Rectal smooth muscle tissue (tissue), 1 donor: ENCODE measurements around the gene HCN4.
A peak's percentile ranks its signal among the peaks of the same experiment; 100 is the strongest.
"Not testable (repeated sequence)": the region's sequence is repeated elsewhere in the genome, so short reads cannot be mapped to it uniquely, and the experiment has no call there.

Source experiments
- H3K27ac ChIP-seq: one replicate; pipeline ENCODE4 v1.7.0; 2013; ENCODE audit warnings: low read depth, low read length, inconsistent platforms
- H3K27me3 ChIP-seq: one replicate; pipeline ENCODE4 v1.7.0; 2013; ENCODE audit warnings: low read length; ENCODE audit not compliant: control insufficient read depth, insufficient read depth
- H3K36me3 ChIP-seq: one replicate; pipeline ENCODE4 v1.7.0; 2013; ENCODE audit warnings: low read length; ENCODE audit not compliant: control insufficient read depth, insufficient read depth
- H3K4me1 ChIP-seq: one replicate; pipeline ENCODE4 v1.7.0; 2013; ENCODE audit warnings: low read length; ENCODE audit not compliant: control insufficient read depth, insufficient read depth
- H3K4me3 ChIP-seq: one replicate; pipeline ENCODE4 v1.7.0; 2013; ENCODE audit warnings: low read length
- H3K9ac ChIP-seq: one replicate; pipeline ENCODE4 v1.7.0; 2013; ENCODE audit warnings: low read length

Gene HCN4

DNA sequence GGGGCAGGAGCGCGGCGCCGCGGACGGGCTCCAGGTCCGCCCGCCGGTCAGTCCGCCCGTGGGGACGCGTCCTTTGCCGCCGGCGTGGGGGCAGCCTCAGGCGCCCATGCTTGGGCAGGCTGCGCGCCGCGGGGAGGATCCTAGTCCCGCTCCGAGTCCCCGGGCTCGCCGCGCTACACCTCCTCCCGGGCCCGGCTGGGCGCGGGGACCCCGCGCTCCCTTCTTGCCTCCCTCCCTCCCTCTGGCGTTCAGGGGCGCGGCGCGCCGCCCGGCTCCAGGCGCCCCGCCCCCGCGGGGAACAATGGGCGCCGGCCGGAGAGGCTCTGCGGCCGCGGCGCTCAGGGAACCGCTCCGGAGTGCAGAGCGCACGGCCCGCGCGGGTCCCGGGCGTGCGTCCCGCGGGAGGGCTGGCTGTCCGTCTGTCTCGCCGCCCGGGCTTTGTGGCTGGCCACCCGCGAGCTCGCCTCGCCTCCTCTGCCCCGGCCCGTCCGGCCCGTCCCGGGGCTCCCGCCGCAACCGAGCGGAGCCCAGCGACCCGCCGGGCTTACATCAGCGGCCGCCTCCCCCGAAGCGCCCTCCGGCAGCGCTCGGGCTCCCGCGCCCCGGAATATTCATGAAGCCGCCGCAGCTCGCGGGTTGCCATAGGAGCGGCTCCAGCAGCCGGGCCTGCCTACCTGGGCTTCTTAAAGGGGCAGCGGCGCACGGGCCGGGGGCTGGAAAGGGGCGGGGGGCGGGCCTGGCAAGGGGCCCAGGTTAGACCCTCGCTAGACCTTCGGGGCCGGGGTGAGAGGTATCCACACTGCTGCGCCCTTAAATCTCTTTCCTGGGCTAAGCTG lies at the start of gene HCN4:
HCN4 (minus strand) TSS at position 658 of the 836 bp plus-strand sequence. CDS start 688 bp downstream, outside the sequence.
- H3K9ac ChIP-seq: no peak within 1 kb of the TSS
- peaks cover 25% of the 10 kb centered on the region for H3K27me3 ChIP-seq
- no peak within 1 kb of the TSS for H3K27ac ChIP-seq
- no peaks in the 10 kb centered on the region for H3K36me3 ChIP-seq
- peak within 1 kb of the TSS; percentile 21 for H3K4me3 ChIP-seq
- no peaks in the 10 kb centered on the region for H3K4me1 ChIP-seq

DNA sequence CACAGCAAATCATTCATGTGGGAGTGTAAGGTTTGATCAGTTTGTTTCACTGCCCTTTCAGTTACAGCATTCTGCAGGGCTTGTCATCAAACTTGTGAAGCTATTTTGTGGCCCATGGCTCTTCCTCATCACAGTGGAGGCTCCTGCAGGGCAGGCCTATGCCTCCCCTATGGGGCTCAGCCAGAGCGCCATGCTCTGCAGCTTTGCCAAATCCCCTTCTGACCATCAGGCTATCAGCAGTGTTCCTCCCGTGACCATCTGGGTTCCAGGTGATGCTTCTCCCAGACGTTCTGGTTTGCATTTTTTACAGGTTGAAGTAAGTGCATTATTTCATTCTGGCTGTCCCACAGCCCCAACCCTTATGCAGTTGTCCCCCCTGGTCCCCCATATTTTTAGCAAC lies 46.1 kb upstream of the HCN4 start:
- Histone ChIP-seq H3K4me1 (no peaks in the 10 kb centered on the region), H3K27me3 (no peaks in the 10 kb centered on the region), H3K27ac (no peak overlapping the region), H3K9ac (no peak overlapping the region), H3K36me3 (no peaks in the 10 kb centered on the region), H3K4me3 (no peak overlapping the region)

DNA sequence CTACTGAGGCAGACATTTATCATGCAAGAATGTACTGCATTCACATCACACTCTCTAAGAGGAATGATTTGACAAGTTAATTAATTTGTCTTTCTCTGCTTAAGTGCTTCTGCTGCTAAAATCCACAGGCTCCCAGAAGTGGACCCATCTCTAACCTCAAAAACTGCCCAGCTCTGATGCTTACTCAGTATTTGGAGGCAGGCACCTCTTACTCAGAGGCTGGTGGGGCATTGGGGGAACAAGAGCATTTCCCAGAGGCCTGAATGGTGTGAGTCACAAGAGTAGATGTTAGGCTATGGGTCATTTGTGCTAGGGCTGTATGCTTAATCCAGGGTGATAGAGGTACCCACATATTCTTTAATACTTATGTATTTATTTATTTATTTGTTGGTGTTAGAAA lies 34.4 kb upstream of the HCN4 start:
- no peaks in the 10 kb centered on the region for H3K27me3 ChIP-seq
- no peak overlapping the region for H3K9ac ChIP-seq
- H3K36me3 ChIP-seq: no peaks in the 10 kb centered on the region
- no peak overlapping the region for H3K4me3 ChIP-seq
- no peak overlapping the region for H3K27ac ChIP-seq
- no peaks in the 10 kb centered on the region for H3K4me1 ChIP-seq

DNA sequence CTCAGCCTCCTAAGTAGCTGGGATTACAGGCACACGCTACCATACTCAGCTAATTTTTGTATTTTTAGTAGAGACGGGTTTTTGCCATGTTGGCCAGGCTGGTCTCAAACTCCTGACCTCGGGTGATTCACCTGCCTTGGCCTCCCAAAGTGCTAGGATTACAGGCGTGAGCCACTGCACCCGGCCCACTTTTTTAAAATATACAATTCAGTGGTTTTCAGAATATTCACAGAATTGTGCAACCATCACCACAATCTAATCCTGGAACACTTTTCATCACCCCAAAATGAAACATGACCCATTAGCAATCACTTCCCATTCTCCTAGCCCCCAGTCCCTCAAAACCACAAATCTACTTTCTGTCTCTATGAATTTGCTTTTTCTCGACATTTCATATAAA lies 31.5 kb upstream of the HCN4 start:
- H3K9ac ChIP-seq, H3K4me1 ChIP-seq, H3K36me3 ChIP-seq, H3K27ac ChIP-seq, H3K27me3 ChIP-seq, H3K4me3 ChIP-seq: not testable (repeated sequence)

DNA sequence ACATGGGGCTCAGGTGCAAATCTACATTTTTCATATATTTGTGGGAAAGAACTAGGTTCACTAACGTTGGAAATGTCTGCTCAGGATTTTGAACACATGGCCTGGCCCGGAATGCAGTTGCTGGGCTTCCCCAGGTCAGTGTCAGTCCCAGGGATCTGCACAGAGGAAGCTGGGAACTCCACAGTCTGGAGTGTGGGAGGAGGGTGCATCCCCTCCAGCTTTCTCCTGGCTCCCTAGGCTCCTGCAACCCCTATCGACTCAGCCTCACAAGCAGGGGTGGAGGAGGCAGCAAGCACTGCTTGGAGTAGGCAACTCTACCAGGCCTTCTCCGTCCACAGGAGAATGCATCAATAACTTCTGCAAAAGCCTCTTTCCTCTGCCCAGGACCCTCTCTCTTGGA lies 30.1 kb upstream of the HCN4 start:
- H3K4me1 ChIP-seq: no peaks in the 10 kb centered on the region
- H3K9ac ChIP-seq: no peak overlapping the region
- H3K27me3 ChIP-seq: peaks cover 3% of the 10 kb centered on the region
- no peak overlapping the region for H3K4me3 ChIP-seq
- H3K27ac ChIP-seq: no peak overlapping the region
- H3K36me3 ChIP-seq: no peaks in the 10 kb centered on the region

DNA sequence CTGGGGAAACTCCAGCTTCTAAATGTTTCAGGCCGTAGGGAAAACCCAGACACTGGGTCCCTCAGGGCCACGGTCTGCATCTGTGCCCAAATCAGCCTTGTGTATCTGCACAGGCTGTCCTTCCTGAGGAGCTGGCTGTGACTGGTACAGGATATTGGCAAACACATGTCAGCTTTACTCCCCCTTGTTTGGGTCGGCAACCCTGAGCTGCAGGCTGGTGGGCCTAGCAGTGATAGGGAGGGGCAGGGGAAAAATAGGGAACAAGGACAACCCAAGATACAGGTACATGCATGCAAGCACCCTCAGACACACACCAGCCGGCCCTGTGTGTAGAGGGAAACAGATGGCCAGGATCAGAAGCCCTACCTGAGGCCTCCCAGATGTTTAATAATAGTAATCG lies 28.7 kb upstream of the HCN4 start:
- Histone ChIP-seq H3K27ac (no peak overlapping the region), H3K4me3 (no peak overlapping the region), H3K9ac (no peak overlapping the region), H3K36me3 (no peaks in the 10 kb centered on the region), H3K27me3 (peaks cover 4% of the 10 kb centered on the region), H3K4me1 (no peaks in the 10 kb centered on the region)

DNA sequence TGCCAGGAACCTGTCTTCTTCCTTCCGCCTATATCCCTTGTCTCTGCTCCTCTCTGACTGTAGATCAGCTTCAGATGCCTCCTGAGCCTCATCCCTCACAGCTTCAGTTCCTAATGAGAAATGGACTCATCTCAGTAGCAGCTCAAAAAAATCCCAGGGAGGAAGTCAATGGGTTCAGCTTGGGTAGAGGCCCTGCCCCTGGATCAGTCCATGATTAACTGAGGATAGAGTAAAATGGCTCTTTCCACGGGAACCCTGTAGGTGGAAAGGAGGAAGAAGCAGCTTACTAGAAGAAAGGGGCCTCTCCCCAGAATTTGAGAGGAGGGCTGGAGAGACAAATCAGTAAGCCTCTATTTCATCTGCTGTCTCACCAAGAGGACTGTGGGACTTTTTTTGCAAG lies 26.9 kb upstream of the HCN4 start:
- peaks cover 7% of the 10 kb centered on the region for H3K27me3 ChIP-seq
- no peaks in the 10 kb centered on the region for H3K36me3 ChIP-seq
- no peaks in the 10 kb centered on the region for H3K4me1 ChIP-seq
- no peak overlapping the region for H3K4me3 ChIP-seq
- no peak overlapping the region for H3K9ac ChIP-seq
- H3K27ac ChIP-seq: no peak overlapping the region

DNA sequence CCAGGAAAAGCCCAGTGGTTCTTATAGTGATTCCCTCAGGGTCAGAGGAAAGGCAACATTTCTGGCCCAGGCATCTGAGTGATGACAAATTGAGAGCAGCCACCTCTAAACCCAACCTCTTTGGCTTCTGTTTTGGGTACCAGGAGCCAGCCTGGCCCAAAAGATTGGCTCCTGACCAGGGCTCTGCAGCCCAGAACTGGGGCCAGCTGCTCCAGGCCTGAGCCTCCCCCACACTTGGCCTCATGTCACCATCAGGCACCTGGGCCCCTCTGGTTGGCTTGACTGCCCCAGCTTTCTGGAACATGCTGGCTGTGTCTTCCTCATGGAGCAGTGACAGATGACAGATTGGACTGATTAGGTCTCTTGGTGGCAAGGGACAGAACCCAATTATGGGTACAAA lies 26.0 kb upstream of the HCN4 start:
- H3K27me3 ChIP-seq: peaks cover 7% of the 10 kb centered on the region
- no peak overlapping the region for H3K27ac ChIP-seq
- no peak overlapping the region for H3K4me3 ChIP-seq
- H3K9ac ChIP-seq: no peak overlapping the region
- no peaks in the 10 kb centered on the region for H3K36me3 ChIP-seq
- H3K4me1 ChIP-seq: no peaks in the 10 kb centered on the region

DNA sequence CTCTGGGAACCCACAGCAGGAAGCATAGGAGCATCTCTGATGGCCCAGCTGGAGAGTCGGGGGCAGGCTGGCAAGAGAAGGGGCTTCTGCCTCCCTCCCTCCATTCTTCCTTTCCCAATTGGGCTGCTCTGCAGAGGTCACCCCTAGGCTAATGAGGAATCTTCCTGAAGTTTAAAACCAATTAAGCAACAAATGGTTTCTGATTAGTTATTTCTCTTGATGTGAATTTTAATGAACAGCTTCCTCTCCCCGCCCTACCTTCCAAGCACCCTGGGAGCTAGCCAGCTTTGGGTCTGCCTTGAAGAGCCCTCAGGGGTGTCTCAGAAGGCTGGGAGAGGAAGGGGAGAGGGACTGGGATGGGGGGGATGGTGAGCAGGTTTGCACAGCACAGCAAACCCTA lies 24.6 kb upstream of the HCN4 start:
- H3K27me3 ChIP-seq: peaks cover 7% of the 10 kb centered on the region
- no peaks in the 10 kb centered on the region for H3K4me1 ChIP-seq
- H3K36me3 ChIP-seq: no peaks in the 10 kb centered on the region
- H3K27ac ChIP-seq: no peak overlapping the region
- no peak overlapping the region for H3K9ac ChIP-seq
- no peak overlapping the region for H3K4me3 ChIP-seq

DNA sequence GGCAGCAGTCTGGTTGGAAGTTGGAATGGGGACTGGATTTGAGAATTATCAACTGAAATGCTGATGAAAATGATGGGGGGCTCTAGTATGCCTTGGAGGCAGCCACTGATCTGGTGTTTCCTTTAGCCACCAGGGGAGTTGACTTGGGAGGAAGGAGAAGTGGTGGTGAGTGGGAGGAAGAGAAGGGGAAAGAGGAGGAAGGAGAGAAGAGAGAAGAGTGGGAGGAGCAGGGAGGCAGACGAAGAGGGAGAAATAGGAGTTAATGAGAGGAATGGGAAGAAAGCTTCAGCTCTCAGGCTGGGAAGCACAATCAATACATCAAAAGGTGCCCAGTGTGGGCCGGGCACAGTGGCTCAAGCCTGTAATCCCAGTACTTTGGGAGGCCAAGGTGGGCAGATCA lies 23.3 kb upstream of the HCN4 start:
- no peak overlapping the region for H3K4me3 ChIP-seq
- no peaks in the 10 kb centered on the region for H3K4me1 ChIP-seq
- H3K9ac ChIP-seq: no peak overlapping the region
- no peak overlapping the region for H3K27ac ChIP-seq
- peaks cover 7% of the 10 kb centered on the region for H3K27me3 ChIP-seq
- H3K36me3 ChIP-seq: no peaks in the 10 kb centered on the region

DNA sequence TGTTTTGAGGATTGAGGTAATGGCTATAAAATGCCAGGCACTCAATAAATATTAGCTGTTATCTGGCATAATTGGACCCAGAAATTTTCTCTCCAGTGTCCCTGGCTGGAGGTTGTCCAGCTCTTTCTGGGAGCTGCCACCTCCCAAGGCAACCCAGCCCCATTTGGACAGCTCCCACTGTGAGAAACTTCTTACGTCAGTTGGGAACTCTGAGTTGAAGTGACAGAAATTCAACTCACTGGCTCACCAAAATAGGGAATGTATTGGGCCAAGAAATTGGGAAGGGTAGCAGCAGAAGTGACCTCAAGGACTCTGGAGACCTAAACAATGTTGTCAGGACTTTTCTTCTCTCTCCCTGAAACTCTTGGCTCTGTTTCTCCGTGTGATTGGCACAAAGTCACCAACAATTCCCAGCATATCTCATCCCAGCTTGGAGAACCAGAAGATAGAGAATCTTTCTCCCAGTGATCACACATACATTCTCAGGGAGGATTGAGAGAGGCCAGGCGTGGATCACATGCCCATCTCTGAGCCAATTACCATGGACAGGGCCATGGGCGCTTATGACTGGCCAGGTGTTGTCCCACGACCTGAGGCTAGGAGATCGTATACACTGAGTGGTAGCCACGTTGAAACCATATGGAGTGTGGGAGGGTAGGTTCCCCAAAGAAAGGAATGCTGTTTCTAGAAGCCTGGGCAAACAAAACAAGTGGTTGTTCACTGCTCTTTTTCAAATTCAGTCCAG lies 22.5 kb upstream of the HCN4 start:
- Histone ChIP-seq H3K9ac (no peak overlapping the region), H3K4me3 (no peak overlapping the region), H3K4me1 (no peaks in the 10 kb centered on the region), H3K27me3 (peaks cover 7% of the 10 kb centered on the region), H3K27ac (no peak overlapping the region), H3K36me3 (no peaks in the 10 kb centered on the region)

DNA sequence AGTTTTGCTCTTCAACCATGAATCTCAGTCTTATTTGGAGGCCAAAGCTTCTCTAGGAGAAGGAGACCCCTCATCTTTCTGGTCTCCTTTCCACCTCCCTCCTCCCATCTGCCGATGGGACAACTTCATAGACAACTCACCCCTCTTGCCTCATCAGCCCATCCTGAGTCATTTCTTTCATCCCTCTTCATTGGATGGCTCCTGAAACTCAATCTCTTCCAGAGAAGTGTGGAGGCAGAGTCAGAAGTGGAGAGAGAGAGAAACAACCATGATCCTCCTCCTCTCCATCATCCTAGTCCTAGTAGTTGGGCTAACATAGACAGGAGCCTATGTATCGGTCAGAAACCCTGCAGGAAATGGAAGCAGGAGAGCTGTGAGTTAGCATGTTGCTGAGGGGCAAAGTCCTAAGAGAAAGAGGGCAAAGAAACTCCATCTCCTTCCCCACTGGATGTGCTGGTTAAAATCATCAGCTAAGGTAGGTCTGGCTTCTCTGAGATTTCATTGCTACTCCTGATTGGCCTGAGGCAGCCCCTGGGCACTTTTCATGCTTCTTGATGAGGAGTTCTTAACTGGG lies 21.3 kb upstream of the HCN4 start:
- H3K9ac ChIP-seq: no peak overlapping the region
- no peaks in the 10 kb centered on the region for H3K36me3 ChIP-seq
- H3K4me1 ChIP-seq: no peaks in the 10 kb centered on the region
- peaks cover 7% of the 10 kb centered on the region for H3K27me3 ChIP-seq
- no peak overlapping the region for H3K27ac ChIP-seq
- no peak overlapping the region for H3K4me3 ChIP-seq
